ENCODE results near the gene STARD6.

The STARD6 gene

GRCh38 chr18:54358495-54359040 is 910 bp upstream of the STARD6 start:
- Histone ChIP-seq H3K36me3 (replicated peaks) (no peaks in the 10 kb centered on the region), H3K4me3 (ENCODE audit: low read depth, low read length) (peak overlapping the region; percentile 87), H3K27me3 (replicated peaks) (no peaks in the 10 kb centered on the region), H3K27ac (no peak overlapping the region)
- in situ Hi-C loops (cut with HindIII; ENCODE audit: low pct_ligation_motif_present, low sequenced_read_pairs) = no loop called here
- DNase-seq = peak; percentile 19
- no peak for TF ChIP-seq CTCF (IDR thresholded peaks at IDR 0.05; ENCODE audit: low read depth, low read length, missing control alignments)

DNA sequence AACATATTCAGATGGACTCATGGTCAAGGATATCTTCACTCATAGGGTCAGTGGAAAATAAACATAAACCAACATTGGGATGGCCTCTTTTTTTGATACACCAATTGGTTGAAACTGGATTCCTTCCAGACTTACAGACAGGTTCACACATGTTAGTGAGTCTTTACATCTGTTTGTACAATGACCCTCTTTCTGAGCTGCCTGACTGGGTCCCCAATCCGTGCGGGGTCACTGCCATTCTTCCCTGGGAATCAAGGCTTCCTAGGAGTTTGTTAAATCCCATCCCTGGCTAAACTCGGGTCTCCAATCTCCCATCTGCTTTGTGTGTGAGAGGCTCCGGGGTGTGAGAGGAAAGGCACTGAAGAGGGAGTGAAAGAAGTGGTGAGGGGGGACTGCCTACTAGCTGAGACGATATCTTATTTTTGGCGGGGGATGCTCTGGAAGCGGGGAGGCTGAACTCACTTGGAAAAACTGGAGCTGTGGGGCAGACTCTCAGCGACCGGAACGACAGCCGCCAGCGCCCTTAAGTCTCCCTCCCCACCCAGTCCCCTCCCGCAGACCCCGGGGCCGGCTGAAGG is 487 bp downstream of the STARD6 start:
- H3K4me3 ChIP-seq (ENCODE audit: low read depth, low read length) = peak overlapping the region; percentile 87
- no peaks in the 10 kb centered on the region for H3K27me3 ChIP-seq (replicated peaks)
- in situ Hi-C loops (cut with HindIII; ENCODE audit: low pct_ligation_motif_present, low sequenced_read_pairs) = no loop called here
- H3K27ac ChIP-seq = peak overlapping the region; percentile 36
- no peaks in the 10 kb centered on the region for H3K36me3 ChIP-seq (replicated peaks)
- no peak for TF ChIP-seq CTCF (IDR thresholded peaks at IDR 0.05; ENCODE audit: low read depth, low read length, missing control alignments)
- DNase-seq = no peak

DNA sequence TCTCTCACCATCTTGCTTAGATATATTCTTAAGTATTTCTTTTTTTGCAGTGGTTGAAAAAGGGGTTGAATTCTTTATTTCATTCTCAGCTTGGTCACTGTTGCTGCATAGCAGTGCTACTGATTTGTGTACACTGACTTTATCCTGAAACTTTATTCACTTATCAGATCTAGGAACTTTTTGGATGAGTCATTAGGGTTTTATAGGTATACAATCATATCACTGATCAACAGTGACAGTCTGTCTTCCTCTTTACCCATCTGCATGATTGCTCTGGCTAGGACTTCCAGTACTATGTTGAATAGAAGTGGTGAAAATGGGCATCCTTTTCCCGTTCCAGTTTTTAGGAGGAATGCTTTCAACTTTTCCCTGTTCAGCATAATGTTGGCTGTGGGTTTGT is 6.5 kb downstream of the STARD6 start:
- in situ Hi-C loops (cut with HindIII; ENCODE audit: low pct_ligation_motif_present, low sequenced_read_pairs) = no loop called here
- no peak for TF ChIP-seq CTCF (IDR thresholded peaks at IDR 0.05; ENCODE audit: low read depth, low read length, missing control alignments)

DNA sequence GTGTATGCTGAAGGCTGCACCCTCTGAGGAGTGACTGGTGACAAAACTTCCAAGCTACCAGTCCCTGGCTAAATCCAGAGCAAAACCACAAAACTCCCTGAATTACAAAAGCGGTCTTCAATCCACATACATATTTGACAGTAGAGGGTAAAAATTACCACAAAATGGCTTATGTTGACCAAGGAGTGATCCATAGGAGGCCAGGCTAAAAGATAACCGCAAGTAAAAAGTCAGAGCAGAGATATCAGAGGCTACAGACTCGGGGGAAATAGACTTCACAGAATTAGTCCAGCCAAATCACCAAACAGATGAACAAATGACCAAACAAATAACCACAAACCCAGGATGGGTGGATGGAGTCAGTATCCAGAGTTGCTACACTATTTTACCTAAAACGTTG is 19.4 kb downstream of the STARD6 start:
- in situ Hi-C loops (cut with HindIII; ENCODE audit: low pct_ligation_motif_present, low sequenced_read_pairs) = no loop called here
- no peak overlapping the region for H3K27ac ChIP-seq
- H3K4me3 ChIP-seq (ENCODE audit: low read depth, low read length) = no peak overlapping the region
- no peaks in the 10 kb centered on the region for H3K36me3 ChIP-seq (replicated peaks)
- no peak for DNase-seq
- TF ChIP-seq CTCF (IDR thresholded peaks at IDR 0.05; ENCODE audit: low read depth, low read length, missing control alignments) = no peak
- H3K27me3 ChIP-seq (replicated peaks) = no peaks in the 10 kb centered on the region

More for the DNA sequence above, 6.5 kb downstream of the STARD6 start:
- Histone ChIP-seq H3K36me3 (replicated peaks) (no peaks in the 10 kb centered on the region), H3K27me3 (replicated peaks) (no peaks in the 10 kb centered on the region), H3K4me3 (ENCODE audit: low read depth, low read length) (no peak overlapping the region), H3K27ac (no peak overlapping the region)
- DNase-seq = no peak

DNA sequence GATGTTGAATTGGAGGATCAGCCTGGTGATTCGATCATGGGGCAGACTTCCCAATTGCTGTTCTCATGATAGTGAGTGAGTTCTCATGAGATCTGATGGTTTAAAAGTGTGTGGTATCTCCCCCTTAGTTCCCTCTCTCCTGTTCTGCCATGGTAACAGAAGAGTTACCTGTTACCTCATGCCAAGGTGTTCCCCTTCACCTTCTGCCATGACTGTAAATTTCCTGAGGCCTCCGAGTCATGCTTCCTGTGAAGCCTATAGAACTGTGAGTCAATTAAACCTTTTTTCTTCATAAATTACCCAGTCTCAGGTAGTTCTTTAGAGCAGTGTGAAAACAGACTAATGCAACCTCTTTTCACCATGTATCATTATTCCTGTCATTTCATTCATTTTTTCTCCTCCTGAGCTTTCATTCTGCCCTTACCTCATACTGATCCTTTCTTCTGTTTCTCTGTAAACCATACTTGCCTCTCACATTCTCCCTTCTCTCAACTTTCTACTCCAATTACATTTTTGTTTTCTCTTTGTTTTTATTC is 22.0 kb downstream of the STARD6 start:
- Histone ChIP-seq H3K36me3 (replicated peaks) (no peaks in the 10 kb centered on the region), H3K27me3 (replicated peaks) (no peaks in the 10 kb centered on the region), H3K27ac (no peak overlapping the region), H3K4me3 (ENCODE audit: low read depth, low read length) (no peak overlapping the region)
- in situ Hi-C loops (cut with HindIII; ENCODE audit: low pct_ligation_motif_present, low sequenced_read_pairs) = no loop called here
- no peak for TF ChIP-seq CTCF (IDR thresholded peaks at IDR 0.05; ENCODE audit: low read depth, low read length, missing control alignments)
- no peak for DNase-seq
